Body of pancreas (tissue), 4 donors: ENCODE results near the gene CDKN3.

Experiments used
- POLR2A ChIP-seq, 3 donors: fragments of 450-650 bp; IDR thresholded peaks; one replicate each; pipeline ENCODE4 v1.6.1; 2016; ENCODE audit warnings: antibody characterized with exemption in 3 of 3, mild to moderate bottlenecking in 2 of 3
- TF ChIP-seq, protein P1 (sequence below), 7 experiments: fragments of 450-650 bp in 4 of 7; fragments of 200-600 bp in 3 of 7; sonication (generic) in 3 of 7; IDR thresholded peaks; one replicate each; pipeline ENCODE4 v1.5.1; 2016 to 2019; ENCODE audit warnings: antibody characterized with exemption in 7 of 7

DNA sequence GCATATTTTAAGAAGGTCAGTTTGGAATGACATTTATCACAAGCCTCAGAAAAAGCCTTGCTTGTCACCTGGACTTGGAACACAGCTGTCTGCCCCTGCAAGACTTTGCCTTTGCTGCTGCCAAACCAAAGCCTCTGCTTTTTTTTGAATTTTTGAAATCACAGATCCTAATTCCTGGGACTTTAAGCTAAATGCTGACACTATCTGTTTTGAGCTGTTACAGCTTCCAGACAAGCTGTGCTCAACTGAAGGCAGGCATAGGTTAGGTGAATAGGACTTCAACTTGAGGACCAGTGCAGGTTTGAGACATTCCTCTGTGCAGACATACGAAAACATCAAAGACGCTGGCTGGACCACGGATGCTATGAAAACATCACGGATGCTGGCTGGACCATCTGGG is 11.3 kb upstream of the CDKN3 start:
- no peak for TF ChIP-seq POLR2A (IDR thresholded peaks at IDR 0.05)
- TF ChIP-seq, protein P1, sequence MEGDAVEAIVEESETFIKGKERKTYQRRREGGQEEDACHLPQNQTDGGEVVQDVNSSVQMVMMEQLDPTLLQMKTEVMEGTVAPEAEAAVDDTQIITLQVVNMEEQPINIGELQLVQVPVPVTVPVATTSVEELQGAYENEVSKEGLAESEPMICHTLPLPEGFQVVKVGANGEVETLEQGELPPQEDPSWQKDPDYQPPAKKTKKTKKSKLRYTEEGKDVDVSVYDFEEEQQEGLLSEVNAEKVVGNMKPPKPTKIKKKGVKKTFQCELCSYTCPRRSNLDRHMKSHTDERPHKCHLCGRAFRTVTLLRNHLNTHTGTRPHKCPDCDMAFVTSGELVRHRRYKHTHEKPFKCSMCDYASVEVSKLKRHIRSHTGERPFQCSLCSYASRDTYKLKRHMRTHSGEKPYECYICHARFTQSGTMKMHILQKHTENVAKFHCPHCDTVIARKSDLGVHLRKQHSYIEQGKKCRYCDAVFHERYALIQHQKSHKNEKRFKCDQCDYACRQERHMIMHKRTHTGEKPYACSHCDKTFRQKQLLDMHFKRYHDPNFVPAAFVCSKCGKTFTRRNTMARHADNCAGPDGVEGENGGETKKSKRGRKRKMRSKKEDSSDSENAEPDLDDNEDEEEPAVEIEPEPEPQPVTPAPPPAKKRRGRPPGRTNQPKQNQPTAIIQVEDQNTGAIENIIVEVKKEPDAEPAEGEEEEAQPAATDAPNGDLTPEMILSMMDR (IDR thresholded peaks at IDR 0.05), result no peak
